ENCODE measurements around the gene RDM1. TPM values are rescaled to one million over a fixed set of nuclear protein-coding genes. Genes with fewer than 3 reads are reported as not detected.

The RDM1 gene
- total RNA-seq, 4 donors from 2014 or later, result 0.79 TPM; not detected in 3

DNA sequence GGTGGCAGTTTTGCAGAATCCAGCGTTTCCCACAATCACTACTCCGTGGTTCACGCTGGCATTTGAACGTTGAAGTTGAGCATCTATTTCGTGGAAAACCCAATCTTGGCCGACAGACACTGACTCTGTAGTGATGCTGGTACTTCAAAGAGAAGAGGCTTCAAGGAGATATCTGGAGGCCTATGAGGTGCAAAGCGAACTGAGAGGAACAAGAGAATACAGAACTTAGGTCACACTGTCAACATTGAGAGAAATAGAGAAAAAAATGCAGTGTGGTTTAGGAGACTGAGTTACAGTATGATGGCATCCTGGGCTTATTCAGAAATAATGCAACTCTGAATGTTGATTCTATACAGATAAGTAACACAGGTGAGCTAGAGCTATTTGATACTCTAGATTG lies 34.7 kb upstream of the RDM1 start:
- no peak for ATAC-seq
- no peak for TF ChIP-seq POLR2AphosphoS5 (IDR thresholded peaks at IDR 0.05)
- TF ChIP-seq, protein P1, sequence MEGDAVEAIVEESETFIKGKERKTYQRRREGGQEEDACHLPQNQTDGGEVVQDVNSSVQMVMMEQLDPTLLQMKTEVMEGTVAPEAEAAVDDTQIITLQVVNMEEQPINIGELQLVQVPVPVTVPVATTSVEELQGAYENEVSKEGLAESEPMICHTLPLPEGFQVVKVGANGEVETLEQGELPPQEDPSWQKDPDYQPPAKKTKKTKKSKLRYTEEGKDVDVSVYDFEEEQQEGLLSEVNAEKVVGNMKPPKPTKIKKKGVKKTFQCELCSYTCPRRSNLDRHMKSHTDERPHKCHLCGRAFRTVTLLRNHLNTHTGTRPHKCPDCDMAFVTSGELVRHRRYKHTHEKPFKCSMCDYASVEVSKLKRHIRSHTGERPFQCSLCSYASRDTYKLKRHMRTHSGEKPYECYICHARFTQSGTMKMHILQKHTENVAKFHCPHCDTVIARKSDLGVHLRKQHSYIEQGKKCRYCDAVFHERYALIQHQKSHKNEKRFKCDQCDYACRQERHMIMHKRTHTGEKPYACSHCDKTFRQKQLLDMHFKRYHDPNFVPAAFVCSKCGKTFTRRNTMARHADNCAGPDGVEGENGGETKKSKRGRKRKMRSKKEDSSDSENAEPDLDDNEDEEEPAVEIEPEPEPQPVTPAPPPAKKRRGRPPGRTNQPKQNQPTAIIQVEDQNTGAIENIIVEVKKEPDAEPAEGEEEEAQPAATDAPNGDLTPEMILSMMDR (IDR thresholded peaks at IDR 0.05), result no peak
- TF ChIP-seq EP300 (IDR thresholded peaks at IDR 0.05), result no peak
- no peak for TF ChIP-seq POLR2A (IDR thresholded peaks at IDR 0.05)

DNA sequence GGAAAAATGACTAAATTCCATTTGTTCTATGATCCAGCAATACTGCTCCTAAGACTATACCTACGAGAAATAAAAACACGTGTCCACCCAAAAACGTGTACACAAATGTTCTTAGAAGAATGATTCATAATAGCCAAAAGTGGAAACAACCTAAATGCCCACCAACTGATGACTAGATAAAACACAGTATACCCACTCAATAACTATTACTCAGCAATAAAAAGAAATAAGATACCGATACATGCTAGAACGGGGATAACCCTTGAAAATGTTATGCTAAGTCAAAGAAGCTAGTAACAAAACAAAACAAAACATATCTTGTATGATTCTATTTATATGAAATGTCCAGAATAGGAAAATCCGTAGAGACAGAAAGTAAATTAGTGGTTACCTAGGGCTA lies 33.1 kb upstream of the RDM1 start:
- no peaks in the 10 kb centered on the region for H3K36me3 ChIP-seq
- TF ChIP-seq, protein P1 (IDR thresholded peaks at IDR 0.05), result no peak
- TF ChIP-seq POLR2AphosphoS5 (IDR thresholded peaks at IDR 0.05) (no peak), POLR2A (IDR thresholded peaks at IDR 0.05) (no peak), EP300 (IDR thresholded peaks at IDR 0.05) (no peak)
- no peaks in the 10 kb centered on the region for H3K4me1 ChIP-seq
- no peak for ATAC-seq
- WGBS, 2 donors (ENCODE audit: low coverage in 1 of 2), result 75 to 81% methylated on average over 6 of the region's 6 CpGs
- H3K27me3 ChIP-seq, result peaks cover 42% of the 10 kb centered on the region
- no peak overlapping the region for H3K4me3 ChIP-seq
- no peaks in the 10 kb centered on the region for H3K9me3 ChIP-seq
- H3K27ac ChIP-seq, result no peak overlapping the region

More for the DNA sequence above, 34.7 kb upstream of the RDM1 start:
- H3K36me3 ChIP-seq, result no peaks in the 10 kb centered on the region
- H3K27ac ChIP-seq, result no peak overlapping the region
- peaks cover 0 to 5% (median 0%) of the 10 kb centered on the region in 3 donors for H3K4me1 ChIP-seq
- WGBS, 2 donors (ENCODE audit: low coverage in 1 of 2), result 86 to 100% methylated on average over 1 to 7 of the region's 7 CpGs
- H3K9me3 ChIP-seq, result no peaks in the 10 kb centered on the region
- H3K27me3 ChIP-seq, result peaks cover 30% of the 10 kb centered on the region
- no peak overlapping the region for H3K4me3 ChIP-seq

DNA sequence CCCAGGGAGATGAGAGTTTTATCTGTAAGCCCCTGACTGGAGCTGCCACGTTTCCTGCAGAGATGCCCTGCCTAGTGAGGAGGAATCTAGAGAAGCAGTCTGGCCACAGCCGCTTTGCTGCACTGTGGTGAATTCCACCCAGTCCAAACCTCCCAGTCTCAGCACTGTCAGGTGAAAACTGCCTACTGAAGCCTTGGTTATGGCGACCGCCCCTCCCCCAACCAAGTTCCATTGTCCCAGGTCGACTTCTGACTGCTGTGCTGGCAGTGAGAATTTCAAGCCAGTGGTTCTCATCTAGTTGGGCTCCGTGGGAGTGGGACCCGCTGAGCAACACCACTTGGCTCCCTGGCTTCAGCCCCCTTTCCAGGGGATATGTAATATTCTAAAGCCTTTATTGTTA lies 23.1 kb upstream of the RDM1 start:
- TF ChIP-seq, protein P1 (IDR thresholded peaks at IDR 0.05), result no peak
- TF ChIP-seq POLR2A (IDR thresholded peaks at IDR 0.05), result no peak
- TF ChIP-seq EP300 (IDR thresholded peaks at IDR 0.05), result no peak
- TF ChIP-seq POLR2AphosphoS5 (IDR thresholded peaks at IDR 0.05), result no peak

DNA sequence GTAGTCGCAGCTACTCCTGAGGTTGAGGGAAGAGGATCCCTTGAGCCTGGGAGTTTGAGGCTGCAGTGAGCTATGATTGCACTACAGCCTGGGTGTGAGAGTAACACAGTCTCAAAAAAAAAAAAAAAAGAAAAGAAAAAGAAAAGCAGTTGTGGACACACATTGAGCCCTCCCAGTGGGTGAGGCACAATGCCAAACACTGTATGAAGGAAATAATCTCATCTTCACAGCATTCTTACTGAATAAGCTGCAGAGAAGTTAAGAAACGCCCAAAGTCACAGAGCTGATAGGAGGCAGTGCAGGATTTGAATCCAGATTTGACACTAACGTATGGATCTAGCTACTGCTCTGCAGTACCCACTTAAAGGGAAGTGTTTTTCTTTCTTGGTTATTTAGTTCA lies 18.8 kb upstream of the RDM1 start:
- Histone ChIP-seq H3K27me3 (peaks cover 10% of the 10 kb centered on the region), H3K4me1 (no peaks in the 10 kb centered on the region), H3K36me3 (no peaks in the 10 kb centered on the region), H3K9me3 (no peaks in the 10 kb centered on the region), H3K27ac (no peak overlapping the region), H3K4me3 (no peak overlapping the region)
- no peak for ATAC-seq
- TF ChIP-seq, protein P1 (IDR thresholded peaks at IDR 0.05), result no peak
- TF ChIP-seq EP300 (IDR thresholded peaks at IDR 0.05) (no peak), POLR2AphosphoS5 (IDR thresholded peaks at IDR 0.05) (no peak), POLR2A (IDR thresholded peaks at IDR 0.05) (no peak)
- 49 to 67% methylated on average over 2 of the region's 3 CpGs for WGBS, 2 donors (ENCODE audit: low coverage in 1 of 2)

More for the DNA sequence above, 23.1 kb upstream of the RDM1 start:
- no peak for ATAC-seq
- Histone ChIP-seq H3K9me3 (no peaks in the 10 kb centered on the region), H3K4me1 (no peaks in the 10 kb centered on the region), H3K27me3 (peaks cover 17% of the 10 kb centered on the region), H3K27ac (no peak overlapping the region), H3K4me3 (no peak overlapping the region), H3K36me3 (no peaks in the 10 kb centered on the region)
- 42 to 72% methylated on average over 2 to 6 of the region's 7 CpGs for WGBS, 2 donors (ENCODE audit: low coverage in 1 of 2)

DNA sequence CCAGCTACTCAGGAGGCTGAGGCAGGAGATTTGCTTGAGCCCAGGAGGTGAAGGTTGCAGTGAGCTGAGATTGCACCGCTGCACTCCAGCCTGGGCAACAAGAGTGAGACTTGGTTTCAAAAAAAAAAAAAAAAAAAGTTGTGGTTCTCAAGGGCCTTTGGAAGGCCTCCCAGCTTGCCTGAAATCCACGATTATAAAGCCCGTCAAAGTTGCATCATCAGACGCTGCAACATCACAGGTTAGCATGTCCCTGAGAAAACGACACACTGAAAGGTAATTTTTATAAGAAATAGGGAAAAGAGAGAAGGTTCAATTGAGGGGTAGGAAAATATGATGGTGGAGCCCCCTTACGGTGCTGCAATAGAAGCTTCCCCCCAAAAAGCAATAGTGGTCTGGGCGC lies 17.5 kb upstream of the RDM1 start:
- no peaks in the 10 kb centered on the region for H3K9me3 ChIP-seq
- H3K27ac ChIP-seq, result no peak overlapping the region
- H3K27me3 ChIP-seq, result peaks cover 3% of the 10 kb centered on the region
- no peaks in the 10 kb centered on the region for H3K36me3 ChIP-seq
- no peak overlapping the region for H3K4me3 ChIP-seq
- H3K4me1 ChIP-seq, result no peaks in the 10 kb centered on the region
- WGBS, 2 donors (ENCODE audit: low coverage in 1 of 2), result 86% methylated on average over 3 to 5 of the region's 7 CpGs
- TF ChIP-seq EP300 (IDR thresholded peaks at IDR 0.05), result no peak
- TF ChIP-seq, protein P1 (IDR thresholded peaks at IDR 0.05), result no peak
- no peak for TF ChIP-seq POLR2AphosphoS5 (IDR thresholded peaks at IDR 0.05)
- no peak for TF ChIP-seq POLR2A (IDR thresholded peaks at IDR 0.05)
- no peak for ATAC-seq
